CD4-positive, alpha-beta T cell treated with Interleukin-17A for 4 hours (primary cell): ENCODE results near the gene PSORS1C1.
"Not testable (repeated sequence)": the region's sequence is repeated elsewhere in the genome, so short reads cannot be mapped to it uniquely, and the experiment has no call there.

Source experiments
- DNase-seq: peaks from one replicate; pipeline ENCODE4 v3.0.0-alpha.2; 2020; ENCODE audit warnings: mixed read lengths

The PSORS1C1 gene

DNA sequence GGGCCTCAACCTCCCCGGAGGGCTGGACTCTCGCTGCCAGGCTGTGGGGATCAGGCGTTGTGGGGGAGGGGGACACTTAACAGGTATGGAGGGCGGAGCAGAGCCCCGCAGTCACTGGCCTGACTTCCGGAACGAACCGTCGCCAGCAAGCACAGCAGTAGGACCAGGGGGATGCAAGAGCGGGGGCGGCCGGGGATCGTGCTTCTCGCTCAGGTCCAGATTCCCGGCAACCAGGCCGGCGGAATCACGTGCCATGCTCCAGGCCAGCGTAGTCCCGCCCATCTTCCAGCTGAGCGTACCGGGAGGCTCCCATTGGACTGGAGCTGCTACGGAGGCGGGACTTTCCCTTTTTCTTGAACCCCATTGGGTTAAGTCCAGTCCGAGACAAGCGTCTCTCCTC, 65.9 kb downstream of the PSORS1C1 start:
- peak; percentile 76 for DNase-seq

DNA sequence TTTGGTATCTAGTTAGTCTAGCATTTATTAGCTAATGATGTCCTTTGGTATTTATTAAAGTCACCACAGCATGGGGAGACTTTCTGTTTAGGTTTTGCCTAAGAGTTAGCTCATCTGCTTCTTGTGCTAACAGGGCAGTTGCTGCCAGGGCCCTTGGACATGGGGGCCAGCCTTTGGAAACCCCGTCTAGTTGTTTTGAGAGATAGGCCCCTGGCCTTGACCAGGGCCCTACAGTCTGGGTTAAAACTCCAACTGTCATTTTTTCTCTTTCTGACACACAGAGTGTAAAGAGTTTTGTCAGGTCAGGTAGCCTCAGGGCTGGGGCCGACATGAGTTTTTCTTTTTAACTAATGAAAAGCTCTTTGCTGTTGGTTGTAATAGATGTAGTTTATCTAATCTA, 68.7 kb downstream of the PSORS1C1 start:
- not testable (repeated sequence) for DNase-seq

DNA sequence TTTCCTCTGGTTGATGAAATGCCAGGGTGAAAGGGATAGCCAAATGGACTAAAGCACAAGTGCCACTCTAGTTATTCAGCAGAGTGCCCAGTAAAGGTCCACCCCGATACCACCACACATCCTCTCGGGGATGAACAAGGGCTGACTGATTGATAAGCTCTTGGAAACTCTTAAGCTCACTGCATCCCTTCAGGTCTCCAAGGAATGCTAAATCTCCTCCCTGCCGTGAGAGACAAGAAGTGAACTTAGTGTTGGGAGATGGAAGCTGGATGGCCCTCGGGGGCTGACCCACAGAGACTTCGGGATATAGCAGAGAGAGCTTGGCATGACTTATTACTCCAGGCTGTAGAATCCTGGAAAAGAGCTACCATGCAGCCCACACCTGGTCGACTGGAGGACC, 69.3 kb downstream of the PSORS1C1 start:
- not testable (repeated sequence) for DNase-seq

DNA sequence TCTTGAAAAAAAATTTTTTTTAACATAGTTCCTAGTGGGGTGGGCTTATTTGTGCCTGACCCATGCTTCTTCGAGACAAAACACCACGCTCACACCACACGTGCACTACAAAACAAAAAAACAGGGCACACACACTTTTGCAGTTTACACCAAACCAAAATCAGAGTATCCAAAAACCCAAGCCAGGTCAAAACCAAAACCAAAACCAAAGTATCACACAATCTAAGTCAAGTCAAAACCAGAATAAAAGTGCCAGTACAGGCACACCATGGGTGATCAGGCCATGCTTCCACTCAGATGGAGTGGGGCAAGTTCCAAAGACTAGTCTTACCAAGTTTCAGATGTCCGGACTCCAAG, 71.1 kb downstream of the PSORS1C1 start:
- DNase-seq: not testable (repeated sequence)

DNA sequence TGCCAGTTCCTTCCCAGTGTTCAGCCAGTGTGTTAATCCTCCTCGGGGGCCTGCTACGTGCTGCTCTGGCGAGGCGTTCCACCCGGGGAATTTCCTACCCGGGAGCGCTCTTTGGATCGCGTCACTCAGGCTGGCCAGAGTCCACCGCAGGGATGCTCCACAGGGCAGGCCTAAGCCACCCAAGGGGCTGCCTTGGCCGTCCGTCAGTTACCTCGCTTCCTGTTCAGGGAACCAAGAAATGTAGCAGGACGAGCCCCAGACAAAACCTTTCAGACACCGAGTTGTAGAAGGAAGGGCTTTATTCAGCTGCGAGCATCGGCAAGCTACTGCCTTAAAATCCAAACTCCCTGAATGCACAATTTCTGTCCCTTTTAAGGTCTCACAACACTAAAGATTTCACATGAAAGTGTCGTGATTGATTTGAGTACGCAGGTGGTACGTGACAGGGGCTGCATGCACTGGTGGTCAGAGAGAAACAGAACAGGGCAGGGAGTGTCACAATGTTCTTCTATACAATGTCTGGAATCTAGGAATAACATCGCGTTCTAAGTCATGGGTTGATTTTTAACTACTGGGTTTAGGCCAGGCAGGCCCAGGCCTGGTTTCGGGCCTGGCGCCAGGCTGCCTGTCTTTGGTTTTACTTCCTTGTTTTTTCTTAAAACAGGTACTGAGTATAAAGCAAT, 71.6 kb downstream of the PSORS1C1 start:
- DNase-seq: no peak

DNA sequence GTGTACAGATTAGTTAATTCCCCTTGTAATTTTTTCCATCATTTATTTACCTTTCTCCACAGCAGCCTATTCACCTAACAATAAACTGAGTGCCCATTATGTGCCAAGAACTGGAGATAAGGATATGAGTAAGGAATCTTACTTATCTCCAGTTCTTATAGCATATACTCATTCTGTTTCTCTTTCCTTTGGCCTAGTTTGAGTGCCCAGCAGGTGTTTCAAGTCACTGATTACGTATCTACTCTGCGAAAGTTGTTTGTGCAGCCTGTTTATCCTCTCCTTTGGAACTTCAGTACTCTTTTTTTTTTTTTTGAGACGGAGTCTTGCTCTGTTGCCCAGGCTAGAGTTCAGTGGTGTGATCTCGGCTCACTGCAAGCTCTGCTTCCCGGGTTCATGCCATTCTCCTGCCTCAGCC, 73.2 kb downstream of the PSORS1C1 start:
- DNase-seq: no peak

DNA sequence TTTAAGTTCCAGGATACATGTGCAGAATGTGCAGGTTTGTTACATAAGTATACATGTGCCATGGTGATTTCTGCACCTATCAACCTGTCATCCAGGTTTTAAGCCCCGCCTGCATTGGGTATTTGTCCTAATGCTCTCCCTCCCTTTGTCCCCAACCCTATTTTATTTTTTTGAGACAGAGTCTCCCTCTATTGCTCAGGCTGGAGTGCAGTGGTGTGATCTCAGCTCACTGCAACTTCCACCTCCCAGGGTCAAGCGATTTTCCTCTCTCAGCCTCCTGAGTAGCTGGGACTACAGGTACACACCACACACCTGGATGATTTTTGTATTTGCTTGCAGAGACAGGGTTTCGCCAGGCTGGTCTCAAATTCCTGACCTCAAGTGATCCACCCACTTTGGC, 74.6 kb downstream of the PSORS1C1 start:
- DNase-seq: not testable (repeated sequence)
